CD14-positive monocyte (primary cell): ENCODE data around the gene RSBN1. TPM values are rescaled to one million over a fixed set of nuclear protein-coding genes. Genes with fewer than 3 reads are reported as not detected.

Experiments
- DNase-seq, 3 donors: peaks; one replicate each; pipeline ENCODE4 v3.0.0-alpha.2; 2011 to 2022
- H2AFZ ChIP-seq: 2 replicates; pipeline ENCODE4 v1.6.0; 2012; ENCODE audit warnings: mild to moderate bottlenecking, low read depth, low read length, inconsistent platforms; ENCODE audit not compliant: insufficient read depth, poor library complexity, severe bottlenecking
- H3K27ac ChIP-seq, 2 donors: 1 replicate in 1 of 2; 2 replicates in 1 of 2; pipeline ENCODE4 v1.5.1; 2012 to 2013; ENCODE audit warnings: low read length in 2 of 2, control low read depth in 1 of 2, inconsistent platforms in 1 of 2, low read depth in 1 of 2, mild to moderate bottlenecking in 1 of 2
- H3K27me3 ChIP-seq, 2 donors: one replicate each; pipeline versions ENCODE4 v1.6.0 to v1.6.1; 2011 to 2013; ENCODE audit warnings: low read length in 2 of 2; ENCODE audit not compliant: control insufficient read depth in 2 of 2, insufficient read depth in 2 of 2
- H3K36me3 ChIP-seq, 2 donors: replicated peaks in 1 of 2; 1 replicate in 1 of 2; 2 replicates in 1 of 2; pipeline versions ENCODE4 v1.5.1 to v1.6.1; 2012 to 2013; ENCODE audit warnings: low read length in 2 of 2, control low read depth in 1 of 2, inconsistent platforms in 1 of 2, mild to moderate bottlenecking in 1 of 2; ENCODE audit not compliant: insufficient read depth in 2 of 2, control insufficient read depth in 1 of 2
- H3K4me1 ChIP-seq, 2 donors: 1 replicate in 1 of 2; 2 replicates in 1 of 2; pipeline versions ENCODE4 v1.5.1 to v1.6.1; 2012 to 2013; ENCODE audit warnings: low read length in 2 of 2, control low read depth in 1 of 2, inconsistent platforms in 1 of 2, mild to moderate bottlenecking in 1 of 2, moderate library complexity in 1 of 2; ENCODE audit not compliant: insufficient read depth in 2 of 2, control insufficient read depth in 1 of 2
- H3K4me2 ChIP-seq: replicated peaks from 2 replicates; pipeline ENCODE3; 2012; ENCODE audit warnings: low read length, moderate library complexity, mild to moderate bottlenecking; ENCODE audit not compliant: poor library complexity, severe bottlenecking; ENCODE audit errors: extremely low read depth
- H3K4me3 ChIP-seq, 3 experiments: fragments of 200-600 bp in 1 of 3; sonication (generic) in 1 of 3; replicated peaks in 1 of 3; 1 replicate in 2 of 3; 2 replicates in 1 of 3; pipeline ENCODE4 v1.5.1; 2011 to 2013; ENCODE audit warnings: low read length in 3 of 3, mild to moderate bottlenecking in 3 of 3, control low read depth in 2 of 3, low read depth in 2 of 3, inconsistent platforms in 1 of 3, moderate library complexity in 1 of 3
- H3K79me2 ChIP-seq: 2 replicates; pipeline ENCODE4 v1.6.0; 2012; ENCODE audit warnings: mild to moderate bottlenecking, control low read depth, inconsistent platforms, low read length, moderate library complexity; ENCODE audit not compliant: insufficient read depth
- H3K9ac ChIP-seq: 2 replicates; pipeline ENCODE4 v1.6.0; 2017; ENCODE audit warnings: low read length, mild to moderate bottlenecking; ENCODE audit not compliant: insufficient read depth, poor library complexity, severe bottlenecking
- H3K9me3 ChIP-seq, 2 donors: replicated peaks in 1 of 2; 1 replicate in 1 of 2; 2 replicates in 1 of 2; pipeline versions ENCODE4 v1.5.1 to v1.6.1; 2012 to 2013; ENCODE audit warnings: low read length in 2 of 2, control low read depth in 1 of 2; ENCODE audit not compliant: control insufficient read depth in 1 of 2, insufficient read depth in 1 of 2
- H4K20me1 ChIP-seq: 2 replicates; pipeline ENCODE4 v1.6.0; 2012; ENCODE audit warnings: mild to moderate bottlenecking, low read length, control low read depth, moderate library complexity; ENCODE audit not compliant: insufficient read depth
- H3K27ac Mint-ChIP-seq, 7 donors: one replicate each; pipeline ENCODE4 v1.8.0; 2020; ENCODE audit warnings: mild to moderate bottlenecking in 7 of 7, mixed read lengths in 7 of 7, moderate library complexity in 6 of 7, inconsistent platforms in 2 of 7
- H3K27me3 Mint-ChIP-seq, 3 donors: one replicate each; pipeline ENCODE4 v1.8.0; 2021 to 2022; ENCODE audit warnings: low read depth in 3 of 3, mild to moderate bottlenecking in 3 of 3, mixed read lengths in 3 of 3, moderate library complexity in 3 of 3, inconsistent platforms in 1 of 3
- H3K36me3 Mint-ChIP-seq, 2 donors: one replicate each; pipeline ENCODE4 v1.8.0; 2020; ENCODE audit warnings: mixed read lengths in 2 of 2, inconsistent platforms in 1 of 2, mild to moderate bottlenecking in 1 of 2
- H3K4me1 Mint-ChIP-seq: one replicate; pipeline ENCODE4 v1.8.0; 2020; ENCODE audit warnings: mild to moderate bottlenecking, mixed read lengths
- H3K4me3 Mint-ChIP-seq, 2 donors: one replicate each; pipeline ENCODE4 v1.8.0; 2020; ENCODE audit warnings: mild to moderate bottlenecking in 2 of 2, mixed read lengths in 2 of 2, moderate library complexity in 1 of 2
- H3K9me3 Mint-ChIP-seq, 7 donors: one replicate each; pipeline ENCODE4 v1.8.0; 2020 to 2022; ENCODE audit warnings: mixed read lengths in 7 of 7, mild to moderate bottlenecking in 6 of 7, moderate library complexity in 6 of 7, inconsistent platforms in 2 of 7
- WGBS: methylation state at CpG from one replicate; pipeline ENCODE4 v1.1.5; 2013; ENCODE audit warnings: missing lambda C conversion rate; ENCODE audit not compliant: insufficient coverage; 5-methylcytosine and 5-hydroxymethylcytosine counted together
- intact Hi-C, 2 donors: fragments of 100-400 bp; cut with micrococcal nuclease; formaldehyde crosslinking; loops; one replicate each; pipeline versions ENCODE4 v1.15.0 to v1.15.1; 2023
- polyA plus RNA-seq, 3 donors: library from polyadenylated mRNA; depleted of rRNA in 1 of 3; unstranded in 2 of 3; stranded (reverse) in 1 of 3; fragments of 300-500 nt in 2 of 3; fragments of >200 nt in 1 of 3; fragmentation: Illumina TruSeq in 2 of 3; gene quantifications; 1 replicate in 2 of 3; 2 replicates in 1 of 3; pipeline ENCODE4 v1.2.3, GENCODE V29; 2012 to 2021
- TF ChIP-seq, protein P1 (sequence below): fragments of 200-600 bp; IDR thresholded peaks from one replicate; pipeline ENCODE4 v1.8.0; 2022; ENCODE audit warnings: antibody characterized with exemption, mild to moderate bottlenecking

The RSBN1 gene
- polyA plus RNA-seq, 3 donors = 6.5 to 9.0 (median 8.9) TPM

DNA sequence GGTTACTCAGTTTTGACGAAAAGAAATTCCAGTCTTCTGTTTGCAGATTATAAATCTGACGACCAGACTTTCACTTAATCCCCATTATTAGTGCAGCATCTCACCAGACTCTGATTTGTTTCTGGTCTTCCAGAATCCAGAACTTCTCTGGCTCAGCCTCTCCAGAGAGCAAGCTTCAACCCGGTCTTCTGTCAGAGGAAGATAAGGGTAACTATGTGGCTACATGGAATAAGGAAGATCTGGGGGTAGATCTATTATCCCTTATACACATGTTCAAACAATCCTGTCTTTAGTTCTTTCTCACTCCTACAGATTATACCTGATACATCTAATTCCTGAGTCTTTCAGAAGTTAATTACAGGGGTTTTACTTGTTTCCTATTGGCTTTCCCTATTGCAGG lies 62.9 kb downstream of the RSBN1 start:
- no peak overlapping the region for H2AFZ ChIP-seq
- H3K79me2 ChIP-seq = peaks cover 9% of the 10 kb centered on the region
- H3K27me3 Mint-ChIP-seq = peaks cover 0 to 2% (median 0%) of the 10 kb centered on the region in 3 donors
- no peaks in the 10 kb centered on the region for H3K9me3 ChIP-seq
- H3K36me3 Mint-ChIP-seq = peaks cover 23 to 51% of the 10 kb centered on the region in 2 donors
- H3K9me3 Mint-ChIP-seq = no peaks in the 10 kb centered on the region
- H3K4me3 Mint-ChIP-seq = no peak overlapping the region
- H3K36me3 ChIP-seq = peaks cover 14 to 49% of the 10 kb centered on the region in 2 donors
- TF ChIP-seq, protein P1, sequence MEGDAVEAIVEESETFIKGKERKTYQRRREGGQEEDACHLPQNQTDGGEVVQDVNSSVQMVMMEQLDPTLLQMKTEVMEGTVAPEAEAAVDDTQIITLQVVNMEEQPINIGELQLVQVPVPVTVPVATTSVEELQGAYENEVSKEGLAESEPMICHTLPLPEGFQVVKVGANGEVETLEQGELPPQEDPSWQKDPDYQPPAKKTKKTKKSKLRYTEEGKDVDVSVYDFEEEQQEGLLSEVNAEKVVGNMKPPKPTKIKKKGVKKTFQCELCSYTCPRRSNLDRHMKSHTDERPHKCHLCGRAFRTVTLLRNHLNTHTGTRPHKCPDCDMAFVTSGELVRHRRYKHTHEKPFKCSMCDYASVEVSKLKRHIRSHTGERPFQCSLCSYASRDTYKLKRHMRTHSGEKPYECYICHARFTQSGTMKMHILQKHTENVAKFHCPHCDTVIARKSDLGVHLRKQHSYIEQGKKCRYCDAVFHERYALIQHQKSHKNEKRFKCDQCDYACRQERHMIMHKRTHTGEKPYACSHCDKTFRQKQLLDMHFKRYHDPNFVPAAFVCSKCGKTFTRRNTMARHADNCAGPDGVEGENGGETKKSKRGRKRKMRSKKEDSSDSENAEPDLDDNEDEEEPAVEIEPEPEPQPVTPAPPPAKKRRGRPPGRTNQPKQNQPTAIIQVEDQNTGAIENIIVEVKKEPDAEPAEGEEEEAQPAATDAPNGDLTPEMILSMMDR = no peak
- H3K27ac ChIP-seq = no peak overlapping the region
- H4K20me1 ChIP-seq = no peaks in the 10 kb centered on the region
- H3K4me1 ChIP-seq = no peaks in the 10 kb centered on the region
- WGBS = 93% methylated on average over 2 of the region's 3 CpGs
- no peak overlapping the region for H3K9ac ChIP-seq
- H3K4me2 ChIP-seq = no peak overlapping the region
- no peak overlapping the region for H3K4me3 ChIP-seq
- intact Hi-C loops = no loop called here
- no peak for DNase-seq
- H3K27me3 ChIP-seq = no peaks in the 10 kb centered on the region
- H3K27ac Mint-ChIP-seq = no peak overlapping the region
- no peaks in the 10 kb centered on the region for H3K4me1 Mint-ChIP-seq

DNA sequence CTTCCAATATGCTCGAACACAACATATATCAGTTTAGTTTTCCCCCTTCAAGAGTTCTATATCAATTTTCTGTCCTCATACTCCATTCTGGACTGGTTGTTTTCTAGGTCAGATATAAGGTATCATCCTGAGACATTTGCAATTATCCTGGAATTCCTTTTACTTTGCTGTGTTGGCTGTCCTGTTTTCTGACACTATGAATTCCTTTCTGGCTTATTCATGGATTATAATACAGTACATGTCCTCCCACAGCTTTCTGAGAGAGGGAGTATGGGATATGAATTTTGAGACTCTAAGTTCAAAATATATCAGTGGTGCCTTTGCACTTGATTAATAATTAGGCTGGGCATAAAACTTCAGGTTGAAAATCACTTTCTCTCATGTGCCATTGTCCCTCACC lies 64.9 kb downstream of the RSBN1 start:
- H3K27me3 ChIP-seq = no peaks in the 10 kb centered on the region
- Mint-ChIP-seq H3K36me3 (peaks cover 23 to 45% of the 10 kb centered on the region in 2 donors), H3K4me3 (no peak overlapping the region), H3K9me3 (no peaks in the 10 kb centered on the region), H3K27ac (peak overlapping the region in 1 of 7 donors; percentile 25), H3K4me1 (no peaks in the 10 kb centered on the region), H3K27me3 (peaks cover 0 to 2% (median 0%) of the 10 kb centered on the region in 3 donors)
- H3K9ac ChIP-seq = no peak overlapping the region
- no peak overlapping the region for H3K4me3 ChIP-seq
- DNase-seq = no peak
- H4K20me1 ChIP-seq = no peaks in the 10 kb centered on the region
- no peak overlapping the region for H3K27ac ChIP-seq
- no peak overlapping the region for H2AFZ ChIP-seq
- TF ChIP-seq, protein P1 = no peak
- intact Hi-C loops = no loop called here
- WGBS = no CpG with 5 or more reads among the region's 1 CpG
- H3K9me3 ChIP-seq = no peaks in the 10 kb centered on the region
- H3K4me2 ChIP-seq = no peak overlapping the region
- peaks cover 12 to 44% of the 10 kb centered on the region in 2 donors for H3K36me3 ChIP-seq
- H3K4me1 ChIP-seq = no peaks in the 10 kb centered on the region
- no peaks in the 10 kb centered on the region for H3K79me2 ChIP-seq
